HG03432 (cell line): ENCODE measurements around the gene DRD1.
"Not testable (repeated sequence)": the region's sequence is repeated elsewhere in the genome, so short reads cannot be mapped to it uniquely, and the experiment has no call there.

Experiments
- ATAC-seq: cut with Tn5 transposase; IDR thresholded peaks from one replicate; pipeline ENCODE4 v1.9.1; 2021; ENCODE audit warnings: mild to moderate bottlenecking, moderate library complexity; ENCODE audit not compliant: unreplicated experiment

Gene DRD1

GRCh38 chr5:175434800-175435199 lies 9.2 kb downstream of the DRD1 start:
- no peak for ATAC-seq

- no peak for ATAC-seq
These were observed 16.2 kb downstream of the DRD1 start for GRCh38 chr5:175427762-175428161.

- not testable (repeated sequence) for ATAC-seq
These were observed 19.4 kb downstream of the DRD1 start for GRCh38 chr5:175424594-175424993.

- no peak for ATAC-seq
These were observed 21.9 kb downstream of the DRD1 start for GRCh38 chr5:175422058-175422457.

DNA sequence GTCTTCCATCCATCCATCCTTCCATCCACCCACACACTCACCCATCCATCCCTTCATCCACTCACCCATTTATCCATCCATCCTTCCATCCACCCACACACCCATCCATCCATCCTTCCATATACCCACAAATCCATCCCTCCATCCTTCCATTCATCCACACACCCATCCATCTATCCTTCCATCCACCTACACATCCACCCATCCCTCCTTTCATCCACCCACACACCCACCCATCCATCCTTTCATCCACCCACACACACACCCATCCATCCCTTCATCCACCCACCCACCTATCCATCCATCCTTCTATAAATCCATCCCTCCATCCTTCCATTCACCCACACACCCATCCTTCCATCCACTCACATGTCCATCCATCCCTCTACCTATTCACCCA lies 23.6 kb downstream of the DRD1 start:
- ATAC-seq: no peak

DNA sequence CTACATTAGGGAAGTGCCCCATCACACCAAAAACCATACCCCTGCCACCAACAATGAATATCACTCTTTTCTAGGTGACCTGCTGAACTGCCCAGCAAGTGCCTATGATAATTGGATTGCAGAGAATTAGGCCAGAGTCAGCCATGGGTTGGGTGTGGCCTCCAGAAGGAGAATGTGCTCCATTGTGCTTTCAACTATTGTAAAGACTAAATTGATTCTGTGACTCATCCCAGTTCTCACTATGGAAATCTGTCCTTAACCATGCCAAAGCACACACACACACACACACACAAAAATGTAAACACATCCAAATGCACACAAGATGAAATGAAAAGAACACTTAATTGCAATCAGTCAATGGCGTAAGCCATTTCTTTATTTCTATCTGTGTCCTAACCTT lies 25.7 kb downstream of the DRD1 start:
- no peak for ATAC-seq

DNA sequence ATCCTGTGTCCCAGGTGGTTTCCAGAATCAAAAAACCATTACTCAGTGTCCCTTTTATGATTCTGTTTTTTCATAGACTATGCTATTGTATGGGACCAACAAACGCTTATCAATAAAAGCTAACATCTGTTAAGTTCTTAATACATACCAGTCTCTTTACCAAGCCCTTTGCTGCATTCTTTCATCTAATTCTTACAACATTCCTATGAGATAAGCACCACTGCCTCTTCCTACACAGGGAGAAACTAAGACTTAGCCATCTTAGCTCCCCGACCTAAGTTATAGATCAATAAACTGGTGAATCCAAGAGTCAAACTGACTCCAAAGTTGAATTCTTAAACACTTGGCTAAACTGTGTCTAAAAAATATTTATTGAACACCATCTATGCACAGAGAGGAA lies 26.6 kb downstream of the DRD1 start:
- no peak for ATAC-seq

DNA sequence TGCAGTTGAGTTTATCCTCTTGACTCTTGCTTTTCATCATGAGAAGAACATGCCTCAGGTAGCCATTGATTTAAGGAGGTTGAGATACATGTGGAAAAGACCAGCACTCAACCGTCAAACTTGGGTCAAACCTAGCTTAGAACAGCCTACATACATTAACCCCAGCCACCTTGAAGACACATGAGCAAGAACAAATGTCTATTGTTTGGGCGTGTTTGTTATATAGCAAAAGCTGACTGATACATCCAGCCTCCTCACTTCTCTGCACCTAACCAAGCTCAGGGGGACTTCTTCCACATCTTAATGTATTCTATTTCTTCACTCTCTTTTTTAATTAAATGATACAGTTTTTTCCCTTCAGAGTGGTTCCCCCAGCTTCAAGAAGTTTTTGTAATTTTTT lies 28.7 kb downstream of the DRD1 start:
- ATAC-seq: no peak

- no peak for ATAC-seq
These were observed 33.1 kb downstream of the DRD1 start for GRCh38 chr5:175410926-175411325.

- no peak for ATAC-seq
These were observed 37.7 kb downstream of the DRD1 start for GRCh38 chr5:175406300-175406699.

DNA sequence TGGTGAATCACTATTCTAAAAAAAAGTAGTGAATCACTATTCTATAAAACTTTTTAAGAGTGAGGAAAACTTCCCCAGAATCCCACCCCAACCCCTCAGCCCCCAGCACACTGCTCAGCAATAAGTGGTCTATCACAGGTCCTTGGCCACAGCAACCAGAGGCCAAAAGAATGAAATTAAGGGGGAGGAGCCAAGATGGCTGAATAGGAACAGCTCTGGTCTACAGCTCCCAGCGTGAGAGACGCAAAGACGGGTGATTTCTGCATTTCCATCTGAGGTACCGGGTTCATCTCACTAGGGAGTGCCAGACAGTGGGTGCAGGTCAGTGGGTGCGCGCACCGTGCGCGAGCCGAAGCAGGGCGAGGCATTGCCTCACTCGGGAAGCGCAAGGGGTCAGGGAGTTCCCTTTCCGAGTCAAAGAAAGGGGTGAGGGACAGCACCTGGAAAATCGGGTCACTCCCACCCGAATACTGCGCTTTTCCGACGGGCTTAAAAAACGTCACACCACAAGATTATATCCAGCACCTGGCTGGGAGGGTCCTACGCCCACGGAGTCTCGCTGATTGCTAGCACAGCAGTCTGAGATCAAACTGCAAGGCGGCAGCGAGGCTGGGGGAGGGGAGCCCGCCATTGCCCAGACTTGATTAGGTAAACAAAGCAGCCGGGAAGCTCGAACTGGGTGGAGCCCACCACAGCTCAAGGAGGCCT lies 46.2 kb downstream of the DRD1 start:
- ATAC-seq: not testable (repeated sequence)

DNA sequence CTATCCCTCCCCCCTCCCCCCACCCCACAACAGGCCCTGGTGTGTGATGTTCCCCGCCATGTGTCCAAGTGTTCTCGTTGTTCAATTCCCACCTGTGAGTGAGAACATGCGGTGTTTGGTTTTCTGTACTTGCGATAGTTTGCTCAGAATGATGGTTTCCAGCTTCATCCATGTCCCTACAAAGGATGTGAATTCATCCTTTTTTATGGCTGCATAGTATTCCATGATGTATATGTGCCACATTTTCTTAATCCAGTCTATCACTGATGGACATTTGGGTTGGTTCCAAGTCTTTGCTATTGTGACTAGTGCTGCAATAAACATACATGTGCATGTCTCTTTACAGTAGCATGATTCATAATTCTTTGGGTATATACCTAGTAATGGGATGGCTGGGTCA lies 48.6 kb downstream of the DRD1 start:
- ATAC-seq: not testable (repeated sequence)

GRCh38 chr5:175394601-175395000 lies 49.4 kb downstream of the DRD1 start:
- ATAC-seq: no peak

DNA sequence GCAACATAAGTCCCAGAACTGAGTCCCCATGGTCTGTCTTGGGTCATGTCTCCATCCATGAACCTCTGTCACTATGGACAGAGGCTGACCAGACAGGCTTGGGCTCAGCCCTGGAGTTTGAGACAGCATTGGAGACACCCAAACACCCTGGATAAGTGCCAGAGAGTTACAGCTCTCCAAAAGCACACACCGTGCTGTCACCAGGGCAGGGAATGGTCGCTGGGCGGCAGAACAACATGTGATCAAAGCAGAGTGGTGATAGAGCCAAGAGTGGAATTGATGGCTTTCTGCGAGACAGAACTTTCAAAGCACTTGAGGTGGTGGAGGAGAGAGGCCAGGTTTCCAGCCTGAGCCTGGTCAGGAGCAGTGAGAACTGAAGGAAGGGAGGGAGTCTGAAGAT lies 50.1 kb downstream of the DRD1 start:
- ATAC-seq: no peak

- ATAC-seq: no peak
These were observed 51.7 kb downstream of the DRD1 start for GRCh38 chr5:175392236-175392635.

DNA sequence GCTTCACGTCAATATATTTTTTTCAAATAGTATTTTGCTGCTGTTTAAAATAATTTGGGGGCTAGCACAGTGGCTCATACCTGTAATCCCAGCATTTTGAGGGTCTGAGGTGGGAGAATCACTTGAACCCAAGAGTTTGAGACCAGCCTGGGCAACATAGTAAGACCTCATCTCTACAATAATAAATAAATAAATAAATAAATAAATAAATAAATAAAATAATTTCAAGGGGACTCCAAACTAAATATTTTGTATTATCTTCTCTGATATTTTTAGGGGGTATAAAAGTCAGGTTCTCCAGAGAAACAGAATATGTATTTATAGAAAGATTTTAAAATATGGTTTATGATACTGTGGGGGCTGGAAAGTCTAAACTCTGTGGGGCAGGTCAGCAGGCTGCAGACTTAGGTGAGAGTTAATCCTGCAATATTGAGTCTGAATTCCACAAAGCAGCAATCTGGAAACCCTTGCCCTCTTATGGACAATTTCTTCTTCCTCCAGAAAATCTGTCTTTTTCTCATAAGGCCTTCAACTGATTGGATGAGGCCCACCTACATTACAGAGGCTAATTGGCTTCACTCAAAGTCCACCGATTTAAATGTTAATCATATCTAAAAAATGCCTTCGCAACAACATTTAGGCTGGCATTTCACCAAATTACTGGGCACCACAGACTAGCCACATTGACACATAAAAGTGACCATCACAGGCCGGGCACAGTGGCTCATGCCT lies 53.5 kb downstream of the DRD1 start:
- no peak for ATAC-seq
